PC-9 (cell line): Measurements from ENCODE around the gene DNAH7. TPM values are rescaled to one million over a fixed set of nuclear protein-coding genes. Genes with fewer than 3 reads are reported as not detected.

Source experiments
- BruUV-seq: library from RNA; stranded (reverse); fragments of 400-500 nt; replicated peaks from 2 replicates; lab custom pipeline; 2021; lab: Mats Ljungman, UMichigan
- CTCF ChIA-PET: fragments of 300-600 bp; sonication (Branson Sonifier 250); formaldehyde crosslinking; loops from one replicate; lab custom pipeline; 2022; ENCODE audit warnings: antibody characterized with exemption; lab: Charles Lee
- POLR2A ChIA-PET: fragments of 300-600 bp; sonication (Branson Sonifier 250); formaldehyde crosslinking; loops from one replicate; lab custom pipeline; 2022; ENCODE audit warnings: antibody characterized with exemption; ENCODE audit not compliant: unreplicated experiment; lab: Charles Lee
- DNase-seq, 2 experiments: peaks; one replicate each; pipeline versions ENCODE4 v3.0.0 to v3.0.0-alpha.2; 2015 to 2022; ENCODE audit warnings: mixed read lengths in 1 of 2
- H2AFZ ChIP-seq: fragments of 200-600 bp; sonication (generic); 2 replicates; pipeline ENCODE4 v1.8.1; 2017; ENCODE audit warnings: antibody characterized with exemption
- H3F3A ChIP-seq: fragments of 200-600 bp; sonication (generic); 2 replicates; pipeline ENCODE4 v1.8.1; 2017; ENCODE audit warnings: antibody characterized with exemption, mild to moderate bottlenecking, low read depth; ENCODE audit not compliant: insufficient read depth
- H3K27ac ChIP-seq: fragments of 200-600 bp; sonication (generic); 2 replicates; pipeline ENCODE4 v1.6.1; 2016; ENCODE audit warnings: mixed run types
- H3K27me3 ChIP-seq: fragments of 200-600 bp; sonication (generic); 2 replicates; pipeline ENCODE4 v1.6.1; 2016; ENCODE audit warnings: low read depth, mixed run types; ENCODE audit not compliant: insufficient read depth
- H3K36me3 ChIP-seq: fragments of 200-600 bp; sonication (generic); 2 replicates; pipeline ENCODE4 v1.6.1; 2016; ENCODE audit warnings: low read depth, mixed run types
- H3K4me1 ChIP-seq: fragments of 200-600 bp; sonication (generic); replicated peaks from 2 replicates; pipeline ENCODE4 v1.6.1; 2016; ENCODE audit warnings: mixed run types; ENCODE audit not compliant: insufficient read depth
- H3K4me2 ChIP-seq: fragments of 200-600 bp; sonication (generic); 2 replicates; pipeline ENCODE4 v1.6.1; 2017; ENCODE audit warnings: mixed run types
- H3K4me3 ChIP-seq: fragments of 200-600 bp; sonication (generic); 2 replicates; pipeline ENCODE4 v1.6.1; 2016; ENCODE audit warnings: mixed run types
- H3K79me2 ChIP-seq: fragments of 200-600 bp; sonication (generic); 2 replicates; pipeline ENCODE4 v1.6.1; 2017; ENCODE audit warnings: low read depth, mixed run types
- H3K9me2 ChIP-seq: fragments of 200-600 bp; sonication (generic); 2 replicates; pipeline ENCODE4 v1.8.1; 2017; ENCODE audit warnings: mild to moderate bottlenecking; ENCODE audit not compliant: insufficient read depth
- H3K9me3 ChIP-seq: fragments of 200-600 bp; sonication (generic); 2 replicates; pipeline ENCODE4 v1.8.1; 2016; ENCODE audit warnings: low read depth; ENCODE audit not compliant: insufficient read depth
- H4K20me1 ChIP-seq: fragments of 200-600 bp; sonication (generic); 2 replicates; pipeline ENCODE4 v1.8.1; 2017; ENCODE audit not compliant: insufficient read depth
- CTCF ChIP-seq: fragments of 200-600 bp; sonication (generic); conservative IDR thresholded peaks from 2 replicates; pipeline ENCODE4 v1.6.1; 2017; ENCODE audit warnings: mixed run types, antibody characterized with exemption, mild to moderate bottlenecking, moderate library complexity
- EZH2 ChIP-seq: fragments of 200-600 bp; sonication (generic); IDR thresholded peaks from 2 replicates; pipeline ENCODE4 v1.8.0; 2017; ENCODE audit warnings: antibody characterized with exemption, low read depth
- intact Hi-C: fragments of 100-400 bp; cut with micrococcal nuclease; formaldehyde crosslinking; loops from one replicate; pipeline ENCODE4 v1.10.0; 2022; ENCODE audit not compliant: unreplicated experiment
- total RNA-seq: library from RNA; stranded (reverse); gene quantifications from 2 replicates; pipeline ENCODE4 v1.2.3, GENCODE V29; 2021

The DNAH7 gene
- total RNA-seq, 1 experiment from 2014 or later, result 3.8 TPM

GRCh38 chr2:196046123-196046917 lies 22.3 kb downstream of the DNAH7 start:
- CTCF ChIA-PET, result no interaction called here
- H3K9me3 ChIP-seq, result no peaks in the 10 kb centered on the region
- no peaks in the 10 kb centered on the region for H4K20me1 ChIP-seq
- H3K79me2 ChIP-seq, result no peaks in the 10 kb centered on the region
- H3K4me3 ChIP-seq, result no peak overlapping the region
- no peaks in the 10 kb centered on the region for H3K4me1 ChIP-seq
- no peaks in the 10 kb centered on the region for H3K9me2 ChIP-seq
- no TSS peak for BruUV-seq
- POLR2A ChIA-PET, result no interaction called here
- H3K27ac ChIP-seq, result no peak overlapping the region
- intact Hi-C loops, result no loop called here
- no peaks in the 10 kb centered on the region for H3K36me3 ChIP-seq
- no peaks in the 10 kb centered on the region for H3K27me3 ChIP-seq
- TF ChIP-seq EZH2 (no peak), CTCF (no peak)
- no peak overlapping the region for H2AFZ ChIP-seq
- no peak for DNase-seq
- H3K4me2 ChIP-seq, result no peak overlapping the region
- no peaks in the 10 kb centered on the region for H3F3A ChIP-seq

- Histone ChIP-seq H3K9me2 (no peaks in the 10 kb centered on the region), H3K27me3 (no peaks in the 10 kb centered on the region), H3K79me2 (no peaks in the 10 kb centered on the region), H3K4me1 (no peaks in the 10 kb centered on the region), H3K36me3 (no peaks in the 10 kb centered on the region), H3K9me3 (no peaks in the 10 kb centered on the region), H2AFZ (no peak overlapping the region), H3K4me2 (no peak overlapping the region), H4K20me1 (no peaks in the 10 kb centered on the region), H3K27ac (no peak overlapping the region), H3K4me3 (no peak overlapping the region), H3F3A (no peaks in the 10 kb centered on the region)
- intact Hi-C loops, result no loop called here
- no peak for DNase-seq
- ChIA-PET POLR2A (no interaction called here), CTCF (no interaction called here)
- TF ChIP-seq EZH2 (no peak), CTCF (no peak)
- no TSS peak for BruUV-seq
These were observed 26.9 kb downstream of the DNAH7 start for GRCh38 chr2:196041786-196042185.

- Histone ChIP-seq H3K36me3 (no peaks in the 10 kb centered on the region), H3K9me2 (no peaks in the 10 kb centered on the region), H3F3A (no peaks in the 10 kb centered on the region), H3K4me3 (no peak overlapping the region), H3K4me2 (no peak overlapping the region), H3K27me3 (no peaks in the 10 kb centered on the region), H3K79me2 (no peaks in the 10 kb centered on the region), H4K20me1 (no peaks in the 10 kb centered on the region), H3K9me3 (no peaks in the 10 kb centered on the region), H3K4me1 (no peaks in the 10 kb centered on the region), H2AFZ (no peak overlapping the region), H3K27ac (no peak overlapping the region)
- ChIA-PET CTCF (no interaction called here), POLR2A (no interaction called here)
- TF ChIP-seq EZH2 (no peak), CTCF (no peak)
- intact Hi-C loops, result no loop called here
- DNase-seq, result no peak
- no TSS peak for BruUV-seq
These were observed 28.4 kb downstream of the DNAH7 start for GRCh38 chr2:196040218-196040617.
